NOMO-1 treated with dmso at 0.1 percent for 144 hours (cell line): Measurements from ENCODE around the gene CERCAM.
"Not testable (repeated sequence)": the region's sequence is repeated elsewhere in the genome, so short reads cannot be mapped to it uniquely, and the experiment has no call there.

Experiments
- DNase-seq: peaks from one replicate; lab custom pipeline; 2025; ENCODE audit not compliant: unreplicated experiment; lab: John Stamatoyannopoulos, UW

The CERCAM gene

DNA sequence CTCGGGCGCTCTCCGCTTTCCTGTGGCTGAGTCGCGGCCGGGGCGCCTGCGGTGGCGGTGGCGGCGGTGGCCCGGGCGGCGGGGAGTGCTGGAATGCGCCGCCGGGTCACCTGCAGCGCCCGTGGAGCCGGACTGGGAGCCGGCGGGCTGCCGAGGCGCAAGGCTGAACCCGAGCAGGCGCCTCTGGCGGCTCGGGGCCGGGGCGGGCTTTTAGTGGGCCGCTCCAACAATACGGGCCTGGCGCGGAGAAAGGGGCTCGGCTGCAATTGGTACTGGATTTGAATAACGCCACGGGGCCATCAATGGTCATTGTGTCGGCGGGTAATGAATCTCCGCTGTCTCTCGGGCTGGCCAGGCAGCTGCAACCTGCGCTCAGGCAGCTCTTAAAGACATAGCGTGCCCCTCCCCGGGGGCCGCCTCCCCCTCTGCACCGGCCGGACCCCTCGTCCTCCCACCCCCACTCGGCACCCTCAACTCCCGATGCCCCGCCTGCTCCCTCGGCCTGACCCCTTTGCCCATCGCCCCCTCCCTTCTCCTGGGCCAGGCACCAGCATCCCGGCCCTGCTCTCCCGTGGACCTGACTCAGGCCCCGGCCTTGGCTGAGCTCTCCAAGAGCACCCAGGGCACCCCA is 27.4 kb upstream of the CERCAM start:
- no peak for DNase-seq

GRCh38 chr9:128393970-128394369 is 26.7 kb upstream of the CERCAM start:
- no peak for DNase-seq

DNA sequence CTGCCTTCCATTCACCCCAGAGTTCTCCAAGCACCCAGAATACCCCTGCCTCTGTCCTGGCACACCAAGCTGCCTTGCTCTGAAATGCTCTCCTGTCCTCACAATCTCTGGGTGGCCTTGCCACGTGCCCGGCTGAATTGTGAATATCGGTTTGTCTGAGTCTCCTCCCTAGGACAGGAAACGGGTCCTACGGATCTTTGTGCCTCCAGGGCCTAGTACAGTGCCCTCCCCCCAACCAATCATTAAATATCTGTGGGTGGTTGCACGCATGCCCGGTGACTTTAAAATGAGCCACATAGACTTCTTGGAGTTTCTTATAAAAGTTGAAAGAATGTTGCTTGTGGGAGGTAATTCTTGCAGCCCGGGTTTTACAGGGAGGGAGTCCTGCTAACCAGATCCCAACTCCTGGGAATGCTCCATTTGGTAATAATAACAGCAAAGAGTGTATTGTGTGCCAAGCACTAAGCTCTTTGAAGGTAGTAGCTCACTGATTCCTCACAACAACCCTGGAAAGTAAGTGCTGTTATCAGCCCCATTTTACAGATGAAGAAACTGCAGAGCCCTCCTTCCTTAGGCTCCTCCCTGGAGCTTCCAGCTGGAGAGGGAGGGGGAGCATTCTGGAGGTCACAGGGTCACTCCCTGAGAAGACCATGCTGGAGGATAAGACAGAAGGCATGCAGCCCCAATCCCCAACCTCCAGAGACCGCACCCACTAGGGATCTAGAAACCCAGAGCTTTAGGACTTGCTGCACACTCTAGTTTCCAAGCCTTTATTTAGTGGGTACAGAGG is 26.1 kb upstream of the CERCAM start:
- no peak for DNase-seq

GRCh38 chr9:128396970-128397613 is 23.6 kb upstream of the CERCAM start:
- peak; percentile 52 for DNase-seq

DNA sequence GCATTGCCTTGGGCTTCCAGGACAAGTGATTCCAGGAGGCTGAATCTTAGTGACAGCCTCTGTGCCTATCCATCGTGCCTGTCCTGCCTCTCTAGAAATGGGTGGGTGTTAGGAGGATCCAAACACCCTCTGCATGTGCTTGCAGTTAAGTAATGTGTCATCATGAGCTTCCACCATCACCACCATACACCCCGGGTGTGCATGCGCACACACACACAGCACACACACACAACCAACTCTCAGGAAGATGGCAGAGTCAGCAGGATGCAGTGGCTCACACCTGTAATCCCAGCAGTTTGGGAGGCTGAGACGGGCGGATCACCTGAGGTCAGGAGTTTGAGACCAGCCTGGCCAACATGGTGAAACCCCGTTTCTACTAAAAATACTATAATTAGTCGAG is 22.8 kb upstream of the CERCAM start:
- DNase-seq: no peak

DNA sequence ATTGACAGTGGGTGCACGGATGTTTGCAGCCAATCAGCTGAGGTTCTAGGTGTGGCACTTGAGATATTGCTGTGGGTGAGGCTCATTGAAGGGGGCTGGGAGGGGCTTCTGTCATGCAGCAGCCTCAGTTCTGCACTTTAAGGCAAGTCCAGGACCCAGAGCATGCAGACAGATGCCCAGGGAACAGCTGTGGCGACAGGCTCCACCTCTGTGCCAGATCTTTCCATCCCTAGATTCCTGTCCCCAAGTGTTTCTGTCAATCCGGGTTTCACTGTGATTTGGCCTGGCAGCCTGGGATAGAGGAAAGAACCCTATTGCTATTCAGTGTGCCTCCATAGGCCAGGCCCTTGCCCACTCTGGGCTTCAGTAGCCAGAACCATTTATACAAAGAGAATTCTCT is 20.8 kb upstream of the CERCAM start:
- no peak for DNase-seq

GRCh38 chr9:128404560-128404959 is 16.1 kb upstream of the CERCAM start:
- DNase-seq: no peak

GRCh38 chr9:128405077-128405779 is 15.4 kb upstream of the CERCAM start:
- DNase-seq: no peak

GRCh38 chr9:128405780-128406171 is 14.9 kb upstream of the CERCAM start:
- no peak for DNase-seq

- no peak for DNase-seq
These were observed 13.7 kb upstream of the CERCAM start for GRCh38 chr9:128406848-128407391.

GRCh38 chr9:128408963-128409431 is 11.7 kb upstream of the CERCAM start:
- no peak for DNase-seq

DNA sequence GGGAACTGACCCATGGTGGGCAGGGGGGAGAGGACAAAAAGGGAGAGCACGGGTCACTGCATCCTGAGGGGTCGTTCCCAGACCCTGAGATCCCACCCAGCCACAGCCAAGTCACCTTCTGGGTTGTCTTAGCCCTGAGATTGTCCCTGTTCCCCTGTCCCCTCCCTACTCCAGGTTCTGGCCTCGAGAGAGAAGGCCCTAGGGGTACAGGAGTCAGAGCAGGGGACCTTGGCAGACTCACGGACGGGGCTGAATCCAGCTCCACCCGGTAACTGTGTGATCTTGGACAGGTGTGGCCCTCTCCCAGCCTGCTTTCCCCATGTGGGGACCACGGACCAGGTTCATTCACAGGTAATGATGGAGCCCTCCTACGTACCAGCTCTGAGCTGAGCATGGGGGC is 11.2 kb upstream of the CERCAM start:
- no peak for DNase-seq

- DNase-seq: no peak
These were observed 10.7 kb upstream of the CERCAM start for GRCh38 chr9:128409978-128410377.

- no peak for DNase-seq
These were observed 9.1 kb upstream of the CERCAM start for GRCh38 chr9:128411364-128412119.

- peak; percentile 23 for DNase-seq
These were observed 8.4 kb upstream of the CERCAM start for GRCh38 chr9:128412120-128412790.

DNA sequence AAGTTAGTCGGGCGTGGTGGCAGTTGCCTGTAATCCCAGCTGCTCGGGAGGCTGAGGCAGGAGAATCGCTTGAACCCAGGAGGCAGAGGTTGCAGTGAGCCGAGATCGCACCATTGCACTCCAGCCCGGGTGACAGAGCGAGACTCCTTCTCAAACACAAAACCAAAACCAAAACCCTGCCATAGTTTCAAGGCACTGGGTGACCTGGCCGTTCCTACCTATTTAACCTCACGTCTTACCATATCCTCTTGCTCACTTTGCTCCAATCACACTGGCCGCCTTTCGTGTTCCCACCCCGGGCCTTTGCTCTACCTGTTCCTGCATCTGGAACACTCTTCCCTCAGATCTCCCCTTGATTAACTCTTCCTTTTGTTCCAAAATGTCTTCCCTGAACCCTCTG is 6.9 kb upstream of the CERCAM start:
- not testable (repeated sequence) for DNase-seq

- no peak for DNase-seq
These were observed 6.2 kb upstream of the CERCAM start for GRCh38 chr9:128414461-128414860.

GRCh38 chr9:128415281-128415680 is 5.4 kb upstream of the CERCAM start:
- DNase-seq: no peak

DNA sequence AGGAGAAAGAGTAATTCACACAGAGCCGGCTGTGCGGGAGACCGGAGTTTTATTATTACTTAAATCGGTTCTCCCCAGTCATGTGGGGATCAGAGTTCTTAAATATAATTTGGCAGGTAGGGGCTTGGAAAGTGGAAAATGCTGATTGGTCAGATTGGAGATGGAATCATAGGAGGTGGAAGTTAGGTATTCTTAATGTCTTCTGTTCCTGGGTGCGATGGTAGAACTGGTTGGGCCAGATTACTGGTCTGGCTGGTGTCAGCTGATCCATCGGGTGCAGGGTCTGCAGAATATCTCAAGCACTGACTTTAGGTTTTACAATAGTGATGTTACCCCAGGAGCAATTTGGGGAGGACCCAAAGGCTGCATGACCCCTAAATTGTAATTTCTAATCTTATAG is 4.6 kb upstream of the CERCAM start:
- DNase-seq: no peak

- no peak for DNase-seq
These were observed 4.1 kb upstream of the CERCAM start for GRCh38 chr9:128416432-128417019.
